SW480 (cell line): ENCODE data around the gene CHP1.
"Not testable (repeated sequence)": the region's sequence is repeated elsewhere in the genome, so short reads cannot be mapped to it uniquely, and the experiment has no call there.

Source experiments
- DNase-seq: peaks from one replicate; pipeline ENCODE4 v3.0.0-alpha.2; 2016; ENCODE audit warnings: low spot score

CHP1 gene

DNA sequence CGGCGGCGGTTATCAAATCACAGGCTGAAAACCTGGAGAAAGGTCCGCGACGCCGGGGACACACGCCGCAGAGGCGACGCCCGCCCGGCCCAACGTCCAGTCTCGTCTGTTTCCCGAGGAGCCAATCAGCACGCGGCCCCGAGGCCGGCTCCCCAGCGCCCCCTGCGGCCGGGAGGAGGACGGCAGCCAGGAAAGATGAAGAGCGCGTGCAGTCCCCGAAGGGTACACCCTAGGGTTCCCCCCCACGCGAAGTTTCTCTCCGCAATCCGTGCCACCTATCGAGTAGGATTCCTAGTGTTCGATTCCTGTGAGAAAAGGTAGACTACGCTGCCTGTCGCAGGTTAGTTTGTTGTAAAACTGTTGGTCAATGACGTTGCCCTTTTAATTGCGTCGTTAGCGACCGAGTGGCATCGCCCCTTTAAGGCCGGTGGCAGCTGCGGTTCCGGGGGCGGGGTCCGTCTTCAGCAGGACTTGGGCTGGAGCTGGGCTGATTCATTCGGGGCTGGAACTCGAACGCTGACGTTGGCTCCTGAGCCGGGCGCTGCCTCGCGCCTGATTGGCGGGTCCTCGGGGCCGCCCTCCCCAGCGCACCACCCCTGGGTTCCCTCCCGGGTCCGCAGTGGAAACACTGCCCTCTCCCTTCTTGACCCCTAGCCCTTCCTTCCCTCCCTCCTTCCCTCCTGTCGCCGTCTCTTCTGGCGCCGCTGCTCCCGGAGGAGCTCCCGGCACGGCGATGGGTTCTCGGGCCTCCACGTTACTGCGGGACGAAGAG, at the start of gene CHP1, which contains the start of gene EXD1:
CHP1 (plus strand) TSS at position 619 of the 772 bp plus-strand sequence; CDS start at position 734, 115 bp downstream.
EXD1 (minus strand) TSS at position 108 of the 772 bp plus-strand sequence. CDS start 4,182 bp downstream, outside the sequence.
- peak; percentile 93 for DNase-seq

DNA sequence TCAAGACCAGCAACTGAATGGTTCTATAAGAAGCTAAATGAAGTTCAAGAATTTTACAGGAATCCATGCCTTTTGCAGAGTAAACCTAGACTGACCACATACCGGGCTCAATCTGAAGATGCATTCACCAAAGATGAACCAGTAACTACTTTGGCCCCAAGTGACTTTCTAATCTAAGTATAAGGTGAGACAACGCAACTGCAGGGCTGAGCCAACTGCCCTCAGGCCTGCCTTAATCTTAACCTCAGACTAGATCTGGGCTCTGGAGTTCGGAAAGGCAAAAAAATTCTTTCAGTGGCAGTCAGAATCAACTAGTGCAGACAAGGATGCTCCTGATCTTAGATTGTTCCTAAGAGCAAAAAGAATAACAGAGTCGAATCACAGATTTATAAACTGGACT, 48.8 kb upstream of the CHP1 start:
- no peak for DNase-seq

DNA sequence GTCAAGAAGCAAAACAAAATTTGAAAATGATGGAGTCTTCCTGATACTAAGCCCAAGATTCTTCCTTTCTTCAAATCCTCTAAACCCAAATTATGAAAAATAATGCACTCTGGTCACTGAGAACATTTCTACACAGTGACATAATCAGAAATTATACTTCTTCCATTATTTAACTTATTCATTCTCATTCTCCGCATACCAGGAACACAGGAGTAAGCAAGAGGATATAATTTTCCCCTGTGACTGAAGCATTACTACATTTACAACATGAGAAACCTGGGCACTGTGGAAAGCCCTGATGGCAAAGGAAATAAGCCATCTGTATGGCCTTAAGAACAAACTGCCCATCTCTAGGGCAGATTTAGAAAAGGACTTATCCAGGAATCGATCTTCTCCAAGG, 47.5 kb upstream of the CHP1 start:
- DNase-seq: no peak

DNA sequence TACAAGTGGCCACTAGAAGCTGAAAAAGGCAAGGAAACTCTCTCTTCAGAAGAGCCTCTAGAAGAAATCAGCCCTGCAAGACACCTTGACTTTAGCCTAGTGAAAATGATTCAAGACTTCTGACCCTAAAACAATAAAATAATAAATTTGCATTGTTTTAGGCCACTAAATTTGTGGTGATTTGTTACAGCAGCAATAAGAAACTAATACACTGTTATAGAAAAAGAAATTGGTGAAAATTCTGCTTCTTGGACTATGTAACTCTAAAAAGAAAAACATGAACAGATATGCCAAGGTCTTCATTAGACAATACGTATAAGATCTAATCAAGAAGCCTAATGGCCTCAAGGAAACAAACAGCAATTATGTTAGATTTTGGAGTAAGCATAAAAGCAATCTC, 36.6 kb upstream of the CHP1 start:
- DNase-seq: no peak

DNA sequence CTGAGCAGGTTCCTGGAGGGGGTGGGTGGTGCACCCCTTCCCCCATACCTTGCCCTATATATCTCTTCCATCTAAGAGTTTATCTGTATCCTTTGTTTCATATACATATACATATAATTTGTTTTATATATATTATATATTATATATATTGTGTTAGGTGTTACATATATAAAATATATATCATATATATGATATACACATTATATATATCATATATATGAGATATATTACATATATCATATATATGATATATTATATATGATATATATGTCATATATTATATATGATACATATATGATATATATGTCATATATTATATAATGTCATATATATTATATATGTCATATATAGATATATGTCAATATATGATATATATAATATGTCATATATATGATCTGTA, 31.6 kb upstream of the CHP1 start:
- no peak for DNase-seq

DNA sequence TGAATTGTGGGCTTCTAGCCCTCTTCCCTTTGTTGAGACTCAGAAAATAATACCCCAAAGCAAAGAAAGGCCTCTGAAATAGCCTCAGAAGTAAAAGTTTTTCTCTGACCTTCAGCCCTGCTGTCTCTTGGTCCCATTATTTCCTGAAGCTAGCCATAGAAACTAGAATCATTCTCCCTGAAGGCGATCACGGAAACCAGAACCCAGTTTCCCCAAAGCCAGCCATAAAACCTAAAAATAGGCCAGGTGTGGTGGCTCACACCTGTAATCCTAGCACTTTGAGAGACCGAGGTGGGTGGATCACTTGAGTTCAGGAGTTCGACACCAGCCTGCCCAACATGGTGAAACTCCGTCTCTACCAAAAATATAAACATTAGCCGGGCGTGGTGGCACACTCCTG, 27.7 kb upstream of the CHP1 start:
- no peak for DNase-seq

DNA sequence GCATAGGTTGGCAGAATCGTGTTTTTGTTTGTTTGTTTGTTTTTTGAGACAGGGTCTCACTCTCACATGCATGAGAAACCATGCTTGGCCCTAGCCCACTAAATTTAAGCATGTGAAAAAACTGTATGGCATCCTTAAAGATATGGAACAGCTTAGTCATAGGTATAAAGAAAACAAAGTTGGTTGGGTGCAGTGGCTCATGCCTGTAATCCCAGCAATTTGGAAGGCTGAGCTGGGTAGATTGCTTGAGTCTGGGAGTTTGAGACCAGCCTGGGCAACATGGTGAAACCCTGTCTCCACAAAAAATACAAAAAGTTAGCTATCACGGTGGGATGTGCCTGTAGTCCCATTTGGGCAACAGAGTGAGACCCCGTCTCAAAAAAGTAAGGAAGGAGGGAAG, 25.8 kb upstream of the CHP1 start:
- DNase-seq: no peak

DNA sequence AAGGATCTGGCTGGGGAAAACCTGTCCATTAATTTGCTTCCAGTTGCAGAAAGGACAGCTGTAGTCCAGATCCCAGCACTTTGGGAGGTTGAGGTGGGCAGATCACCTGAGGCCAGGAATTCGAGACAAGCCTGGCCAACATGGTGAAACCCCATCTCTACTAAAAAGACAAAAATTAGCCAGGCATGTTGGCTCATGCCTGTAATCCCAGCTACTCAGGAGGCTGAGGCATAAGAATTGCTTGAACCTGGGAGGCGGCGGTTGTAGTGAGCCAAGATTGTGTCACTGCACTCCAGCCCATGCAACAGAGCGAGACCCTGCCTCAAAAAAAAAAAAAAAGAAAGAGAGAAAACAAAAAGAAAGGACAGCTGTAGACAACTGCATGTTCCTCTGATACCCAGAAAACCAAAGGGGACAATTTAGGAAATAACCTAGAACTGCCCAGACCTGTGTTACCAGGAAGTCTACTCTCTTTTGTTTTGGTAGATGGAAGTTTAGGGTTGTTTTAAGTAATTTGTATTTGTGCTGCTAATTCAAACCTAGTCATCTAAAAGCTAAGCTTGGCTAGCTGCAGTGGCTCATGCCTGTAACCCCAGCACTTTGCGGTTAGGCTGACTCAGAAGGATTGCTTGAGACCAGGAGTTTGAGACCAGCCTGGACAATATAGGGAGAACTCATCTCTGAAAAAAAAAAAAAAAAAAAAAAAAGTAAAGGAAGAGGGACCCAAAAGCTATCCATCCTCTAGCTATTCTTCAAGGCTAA, 23.2 kb upstream of the CHP1 start:
- DNase-seq: no peak

DNA sequence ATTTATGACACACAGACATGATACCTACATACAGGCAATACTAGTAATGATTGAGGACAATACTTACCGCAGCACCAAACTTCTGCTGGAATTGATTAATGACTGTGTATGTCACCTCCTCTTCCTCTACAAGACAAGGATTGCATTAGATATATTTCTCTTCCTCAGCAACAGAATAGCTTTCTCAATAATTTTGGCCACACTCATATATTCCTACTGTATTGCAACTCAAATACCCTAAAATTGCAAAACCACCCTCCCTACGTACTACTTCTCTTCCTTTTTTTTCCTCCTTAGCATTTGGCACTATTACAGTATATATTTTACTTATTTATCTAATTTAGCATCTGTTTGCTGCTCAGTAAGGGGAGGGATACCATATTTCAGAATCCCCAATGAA, 15.4 kb upstream of the CHP1 start:
- no peak for DNase-seq

DNA sequence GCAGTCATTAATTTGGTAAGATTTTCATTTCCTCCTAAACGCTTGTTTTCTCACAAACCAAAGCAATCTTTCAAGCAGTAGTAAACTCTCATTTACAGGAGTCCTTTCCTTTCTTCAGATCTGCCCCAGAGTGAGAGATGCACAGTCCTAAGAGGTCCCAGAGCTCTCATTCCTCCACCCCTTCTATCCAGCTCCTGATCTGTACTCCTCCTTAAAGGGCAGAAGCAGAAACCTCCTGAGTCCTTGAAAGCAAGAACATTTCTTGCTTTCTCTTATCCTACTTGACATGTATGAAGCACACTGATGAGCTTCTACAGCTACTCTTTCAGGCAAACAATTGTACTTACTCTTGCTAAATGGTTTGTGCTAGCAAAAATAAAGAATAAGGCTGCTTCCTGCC, 12.2 kb upstream of the CHP1 start:
- no peak for DNase-seq

DNA sequence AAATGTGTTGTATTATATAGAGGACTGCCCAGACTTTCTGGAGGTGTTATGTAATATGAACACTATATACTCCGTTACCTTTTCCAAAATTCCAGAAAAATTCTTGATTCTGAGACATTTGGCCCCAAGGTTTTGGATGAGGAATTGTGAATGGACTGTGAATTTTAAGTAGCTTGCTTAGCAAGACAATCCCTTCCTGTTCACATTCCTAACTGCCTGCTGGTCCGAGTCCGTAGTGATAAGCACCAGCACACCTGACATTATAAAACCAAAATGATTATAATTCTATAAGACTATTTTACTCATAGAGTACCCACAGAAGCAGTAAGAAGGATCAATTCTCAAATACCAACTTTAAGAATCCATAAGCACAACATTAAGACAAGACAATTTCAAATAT, 11.7 kb upstream of the CHP1 start:
- no peak for DNase-seq

DNA sequence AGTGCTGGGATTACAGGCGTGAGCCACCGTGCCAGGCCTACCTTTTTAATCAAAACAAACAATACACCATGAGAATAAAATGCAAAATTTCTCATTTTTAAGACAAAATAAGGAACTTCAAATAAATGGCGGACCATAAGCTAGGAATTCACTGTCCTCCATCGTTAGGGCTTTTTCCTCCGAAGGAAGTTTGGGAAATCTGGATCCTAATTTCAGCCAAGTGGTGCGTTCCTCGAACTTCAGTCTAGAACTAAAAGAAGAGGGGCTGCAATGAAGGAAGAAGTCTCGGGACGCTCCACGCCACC, 771 bp upstream of the CHP1 start:
- DNase-seq: no peak

DNA sequence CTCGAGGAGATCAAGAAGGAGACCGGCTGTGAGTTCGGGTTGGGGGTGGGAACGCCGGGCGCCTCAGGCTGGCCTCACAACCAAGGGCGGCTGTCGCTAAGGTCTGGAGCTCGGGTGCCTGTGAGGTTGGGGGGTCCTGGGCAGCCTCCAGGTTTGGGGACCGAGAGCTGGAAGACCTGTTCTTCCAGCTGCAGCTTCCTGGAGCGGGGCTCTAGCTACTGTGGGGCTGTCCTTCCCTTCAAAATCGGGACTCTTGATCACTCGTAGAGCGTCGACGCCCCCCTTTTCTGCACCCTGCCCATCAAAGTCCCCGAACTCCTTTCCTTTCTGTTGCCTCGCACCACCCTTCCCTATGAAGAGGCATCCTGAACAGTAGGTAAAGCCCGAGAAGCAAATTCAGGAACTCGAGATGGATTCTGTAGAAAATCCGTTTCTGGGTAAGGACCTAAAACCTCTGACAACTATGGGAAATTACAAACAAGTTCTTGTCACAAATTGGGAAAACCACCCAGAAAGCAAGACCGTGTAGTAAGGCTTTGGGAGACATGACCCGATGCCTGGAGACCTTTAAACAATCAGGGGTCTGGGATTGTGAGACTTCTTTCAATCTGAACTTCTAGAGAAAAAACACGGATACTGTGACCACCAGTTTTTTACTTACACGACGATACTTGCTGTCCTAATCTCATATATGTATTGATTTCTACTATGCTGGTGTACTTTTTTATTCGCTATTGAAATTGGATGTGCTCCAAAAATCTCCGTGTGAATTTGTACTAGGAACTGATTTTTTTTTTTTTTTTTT, 556 bp downstream of the CHP1 start:
- no peak for DNase-seq

DNA sequence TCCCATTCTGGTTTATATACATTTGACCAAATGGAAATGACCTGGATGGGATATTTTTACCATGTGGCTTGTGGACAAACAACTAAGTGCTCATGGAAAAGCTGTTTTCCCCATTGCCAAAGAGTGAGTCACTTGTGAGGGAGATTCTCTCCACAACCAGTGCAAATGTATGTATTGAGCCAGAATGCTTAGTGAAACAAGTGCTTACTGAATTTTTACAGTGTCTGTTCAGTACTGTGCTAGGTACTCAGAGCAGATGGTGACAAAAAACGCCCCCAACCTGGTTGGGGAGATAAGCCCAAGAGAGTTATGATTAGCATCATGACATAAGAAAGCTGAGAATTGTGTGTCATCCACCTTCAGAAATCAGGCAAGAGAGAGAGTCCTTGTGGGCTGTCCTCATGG, 2.3 kb downstream of the CHP1 start:
- DNase-seq: no peak

DNA sequence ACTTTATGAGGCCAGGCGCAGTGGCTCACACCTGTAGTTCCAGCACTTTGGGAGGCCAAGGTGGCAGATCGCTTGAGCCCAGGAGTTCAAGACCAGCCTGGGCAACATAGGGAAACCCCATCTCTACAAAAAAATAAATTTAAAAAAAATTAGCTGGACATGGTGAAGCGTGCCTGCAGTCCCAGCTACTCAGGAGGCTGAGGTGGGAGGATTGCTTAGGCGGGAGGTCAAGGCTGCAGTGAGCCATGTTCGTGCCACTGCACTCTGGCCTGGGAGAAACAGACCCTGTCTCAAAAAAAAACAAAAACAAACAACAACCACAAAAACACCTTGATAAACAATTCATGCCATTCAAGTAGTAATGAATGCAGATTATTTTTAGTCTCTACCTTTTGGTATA, 4.2 kb downstream of the CHP1 start:
- not testable (repeated sequence) for DNase-seq

DNA sequence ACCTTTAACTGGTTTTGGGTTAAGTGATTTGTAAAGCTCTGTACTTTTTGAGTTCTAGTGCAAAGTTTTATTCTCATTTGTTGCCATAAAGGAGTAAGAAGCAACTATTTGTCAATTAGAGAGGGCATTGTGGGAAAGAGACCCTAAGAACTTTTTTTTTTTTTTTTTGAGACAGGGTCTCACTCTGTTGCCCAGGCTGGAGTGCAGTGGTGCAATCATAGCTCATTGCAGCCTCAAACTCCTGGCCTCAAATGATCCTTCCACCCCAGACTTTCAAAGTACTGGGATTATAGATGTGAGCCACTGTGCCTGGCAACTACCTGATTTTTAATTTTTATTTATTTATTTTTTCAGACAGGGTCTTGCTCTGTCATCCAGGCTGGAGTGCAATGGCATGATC, 4.9 kb downstream of the CHP1 start:
- DNase-seq: no peak

DNA sequence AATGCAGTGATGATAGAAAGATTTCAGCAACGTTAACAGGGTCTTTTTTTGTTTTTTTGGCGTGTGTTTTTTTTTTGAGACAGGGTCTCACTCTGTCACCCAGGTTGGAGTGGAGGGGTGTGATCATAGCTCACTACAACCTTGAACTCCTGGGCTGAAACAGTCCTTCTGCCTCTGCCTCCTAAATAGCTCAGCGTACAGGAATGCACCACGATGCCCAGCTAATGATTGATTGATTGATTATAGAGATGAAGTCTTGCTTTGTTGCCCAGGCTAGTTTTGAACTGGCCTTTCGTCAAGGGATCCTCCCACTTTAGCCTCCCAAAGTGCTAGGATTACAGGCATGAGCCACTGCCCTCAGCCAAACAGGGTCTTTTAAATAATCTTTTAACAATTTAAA, 7.0 kb downstream of the CHP1 start:
- DNase-seq: no peak

DNA sequence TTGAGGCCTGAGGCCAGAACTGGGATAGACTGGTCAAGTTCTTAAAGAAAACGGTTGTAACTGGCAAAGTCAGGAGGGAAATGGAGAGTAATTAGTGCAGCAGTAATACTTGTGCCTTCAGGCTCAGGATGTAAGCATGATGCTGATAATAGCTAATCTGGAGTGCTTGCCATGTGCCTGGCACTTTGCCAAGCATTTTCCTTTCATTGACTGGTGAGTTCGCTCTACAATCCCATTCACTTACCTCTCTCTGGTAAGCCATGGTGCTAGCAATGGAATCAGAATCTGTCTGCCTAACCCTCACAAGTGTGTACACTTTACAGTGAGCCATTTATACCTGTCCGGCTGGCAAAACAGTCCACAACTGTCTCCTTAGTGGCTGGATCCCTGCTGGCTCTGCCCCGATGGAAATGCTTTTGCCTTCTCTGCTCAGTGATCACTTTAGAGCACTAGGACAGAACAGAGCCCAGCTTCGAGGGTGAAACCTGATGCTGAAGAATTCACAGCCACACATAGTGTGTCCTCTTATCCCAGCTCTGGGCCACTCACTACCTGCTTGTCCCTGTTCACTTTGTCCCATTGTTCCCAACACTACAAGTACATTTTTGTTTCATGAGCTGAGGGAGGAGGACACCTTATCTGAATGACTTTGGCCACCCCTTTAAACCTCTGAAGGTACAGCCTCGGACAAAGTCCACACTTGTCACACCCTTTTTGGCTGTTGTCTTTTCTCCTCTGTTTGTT, 10.3 kb downstream of the CHP1 start:
- DNase-seq: peak; percentile 22

DNA sequence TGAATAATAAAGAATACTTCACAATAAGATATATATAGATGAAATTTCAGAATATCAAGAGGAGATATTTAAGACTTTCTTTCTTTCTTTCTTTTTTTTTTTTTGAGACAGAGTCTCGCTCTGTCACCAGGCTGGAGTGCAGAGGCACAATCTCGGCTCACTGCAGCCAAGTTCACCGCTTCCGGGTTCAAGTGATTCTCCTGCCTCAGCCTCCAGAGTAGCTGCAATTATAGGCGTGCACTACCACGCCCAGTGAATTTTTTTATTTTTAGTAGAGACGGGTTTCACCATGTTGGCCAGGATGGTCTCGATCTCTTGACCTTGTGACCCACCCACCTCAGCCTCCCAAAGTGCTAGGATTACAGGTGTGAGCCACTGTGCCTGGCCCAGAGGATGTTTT, 19.7 kb downstream of the CHP1 start:
- DNase-seq: not testable (repeated sequence)

DNA sequence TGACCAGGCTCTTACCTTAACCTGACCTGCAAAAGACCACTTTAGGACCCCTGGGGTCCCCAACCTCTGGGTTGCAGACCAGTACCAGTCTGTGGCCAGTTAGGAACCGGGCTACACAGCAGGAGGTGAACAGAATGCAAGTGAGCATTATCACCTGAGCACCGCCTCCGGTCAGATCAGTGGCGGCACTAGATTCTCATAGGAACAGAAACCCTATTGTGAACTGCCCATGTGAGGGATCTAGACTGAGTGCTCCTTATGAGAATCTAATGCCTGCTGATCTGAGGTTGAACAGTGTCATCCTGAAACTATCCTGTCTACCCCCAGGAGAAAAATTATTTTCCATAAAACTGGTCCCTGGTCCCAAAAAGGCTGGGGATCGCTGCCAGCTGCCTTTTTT, 20.3 kb downstream of the CHP1 start:
- no peak for DNase-seq

DNA sequence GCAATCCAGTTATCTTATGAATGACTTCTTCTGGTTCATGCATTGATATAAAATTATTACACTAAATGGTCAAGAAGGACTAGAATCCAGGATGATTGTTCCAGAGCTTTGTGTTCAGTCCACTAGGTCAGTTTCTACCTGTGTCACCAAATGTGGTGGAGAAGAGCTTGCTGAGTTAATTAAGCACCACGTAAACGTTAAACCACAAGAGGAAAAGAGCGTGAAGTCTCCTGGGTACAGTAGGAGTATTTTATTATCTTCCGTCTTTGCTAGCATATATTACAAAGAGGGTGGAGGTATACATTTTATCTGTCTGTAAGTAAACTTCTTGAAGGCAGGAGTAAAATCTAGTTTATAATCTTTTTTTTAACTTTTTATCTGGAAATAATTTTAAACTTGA, 23.5 kb downstream of the CHP1 start:
- no peak for DNase-seq

DNA sequence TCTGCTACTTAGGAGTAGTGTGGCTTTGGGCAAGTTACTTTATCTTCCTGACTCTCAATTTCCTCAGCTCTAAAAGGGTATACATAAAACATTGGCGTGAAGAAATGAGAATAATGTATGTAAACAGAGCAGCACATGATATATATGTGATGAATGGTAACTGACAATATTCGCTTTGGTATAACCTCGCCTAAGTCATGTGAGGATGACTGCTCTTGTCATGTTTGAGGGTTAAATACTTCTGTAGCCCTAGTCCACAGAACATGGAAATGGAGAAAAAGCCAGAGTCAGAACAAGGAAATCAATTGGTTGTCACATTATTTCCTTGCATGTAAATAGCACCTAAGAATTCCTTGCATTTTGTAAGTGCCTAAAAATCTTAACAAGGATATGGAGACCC, 25.0 kb downstream of the CHP1 start:
- no peak for DNase-seq
